Activated CD8-positive, alpha-beta T cell treated with anti-CD3 and anti-CD28 coated beads for 36 hours (primary cell): ENCODE measurements around the gene CTNNB1. TPM values are rescaled to one million over a fixed set of nuclear protein-coding genes. Genes with fewer than 3 reads are reported as not detected.

Source experiments
- ATAC-seq: fragments of 200-7000 bp; cut with Tn5 transposase; one replicate; pipeline ENCODE4 v1.10.0; 2021; ENCODE audit warnings: mild to moderate bottlenecking, moderate library complexity
- CTCF ChIA-PET: fragments of 350-600 bp; sonication (Branson Sonifier 250); formaldehyde crosslinking; loops from one replicate; lab custom pipeline; 2021; ENCODE audit warnings: antibody characterized with exemption; lab: Charles Lee
- POLR2A ChIA-PET: fragments of 350-600 bp; sonication (Branson Sonifier 250); formaldehyde crosslinking; loops from one replicate; lab custom pipeline; 2021; ENCODE audit warnings: antibody characterized with exemption; lab: Charles Lee
- DNase-seq: peaks from one replicate; pipeline ENCODE4 v3.0.0-alpha.2; 2020
- H3K27ac Mint-ChIP-seq: one replicate; pipeline ENCODE4 v1.8.0; 2021; ENCODE audit warnings: mild to moderate bottlenecking, mixed read lengths
- H3K27me3 Mint-ChIP-seq: one replicate; pipeline ENCODE4 v1.8.0; 2021; ENCODE audit warnings: mixed read lengths
- H3K36me3 Mint-ChIP-seq: one replicate; pipeline ENCODE4 v1.8.0; 2021; ENCODE audit warnings: low read depth, mixed read lengths
- H3K4me1 Mint-ChIP-seq: one replicate; pipeline ENCODE4 v1.8.0; 2021; ENCODE audit warnings: low read depth, mixed read lengths
- H3K4me3 Mint-ChIP-seq: one replicate; pipeline ENCODE4 v1.8.0; 2021; ENCODE audit warnings: mild to moderate bottlenecking, moderate library complexity, mixed read lengths
- H3K9me3 Mint-ChIP-seq: one replicate; pipeline ENCODE4 v1.8.0; 2021; ENCODE audit warnings: mixed read lengths
- intact Hi-C: fragments of 100-400 bp; cut with micrococcal nuclease; formaldehyde crosslinking; loops from one replicate; pipeline ENCODE4 v1.10.0; 2022
- total RNA-seq, 2 experiments: library from RNA; stranded (reverse); gene quantifications; one replicate each; pipeline ENCODE4 v1.2.3, GENCODE V29; 2021
- TF ChIP-seq, protein P1 (sequence below): fragments of 200-600 bp; IDR thresholded peaks from one replicate; pipeline ENCODE4 v1.8.0; 2022; ENCODE audit warnings: antibody characterized with exemption, mild to moderate bottlenecking

Gene CTNNB1
- total RNA-seq, 2 experiments from 2014 or later: 99.9 to 104 TPM

DNA sequence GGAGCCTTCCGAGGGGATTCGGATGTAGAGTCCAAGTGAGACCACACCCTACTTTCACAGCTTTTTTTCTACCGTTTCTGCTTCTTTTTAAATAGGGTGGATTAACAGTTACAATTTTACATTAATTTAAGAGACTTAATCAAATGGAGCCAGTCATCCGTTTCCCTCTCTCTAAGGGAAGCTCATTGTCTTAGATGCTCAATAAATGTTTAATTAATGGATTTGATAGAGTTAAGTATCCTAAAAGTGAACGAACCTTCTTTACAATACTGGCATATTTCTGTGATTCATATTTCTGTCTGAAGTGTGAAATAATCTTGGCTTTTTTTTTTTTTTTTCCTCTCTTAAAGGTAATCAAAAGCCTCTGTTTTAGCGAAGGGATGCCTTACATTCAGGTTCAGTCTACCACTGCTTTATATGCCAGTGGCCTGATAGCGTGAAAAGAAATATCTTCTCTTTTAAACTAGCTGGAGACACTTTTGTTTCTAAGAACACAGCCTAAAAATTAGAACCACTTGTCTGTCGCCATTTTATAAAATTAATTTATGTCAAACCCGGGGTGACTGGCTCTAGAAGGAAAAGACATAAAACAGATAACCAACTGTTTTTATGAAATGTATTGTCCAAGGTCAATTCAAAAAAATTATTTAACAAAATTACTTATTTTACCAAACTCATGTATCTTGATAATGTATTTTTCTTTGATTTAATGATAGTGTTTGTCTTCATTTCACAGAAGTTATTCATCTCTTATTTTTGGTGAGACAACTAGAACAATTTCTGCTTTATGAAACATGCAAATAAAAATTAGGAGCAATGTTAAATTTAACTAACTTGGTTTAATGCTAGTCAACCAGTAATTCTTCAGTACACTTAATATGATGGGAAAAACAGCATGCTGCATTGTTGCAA, 2.5 kb upstream of the CTNNB1 start:
- CTCF ChIA-PET: no interaction called here

GRCh38 chr3:41198046-41198445, 1.3 kb upstream of the CTNNB1 start:
- intact Hi-C loops: no loop called here
- ChIA-PET CTCF (interaction anchor here (0.7 to 2.3 kb wide), 3 partner anchors 16 to 35 kb away, joined by 3 to 7 read pairs (median 3); no protein-coding TSS in a partner anchor), POLR2A (interaction anchor here (0.7 to 5.0 kb wide), 8 partner anchors 9 to 621 kb away, joined by 3 to 60 read pairs (median 8); no protein-coding TSS in a partner anchor)
- ATAC-seq (no peak), DNase-seq (no peak)
- peak overlapping the region; percentile 93 for H3K4me3 Mint-ChIP-seq
- H3K4me1 Mint-ChIP-seq: peaks cover 22% of the 10 kb centered on the region
- peaks cover 12% of the 10 kb centered on the region for H3K36me3 Mint-ChIP-seq
- H3K27ac Mint-ChIP-seq: no peak overlapping the region
- peaks cover 17% of the 10 kb centered on the region for H3K27me3 Mint-ChIP-seq
- H3K9me3 Mint-ChIP-seq: no peaks in the 10 kb centered on the region
- TF ChIP-seq, protein P1, sequence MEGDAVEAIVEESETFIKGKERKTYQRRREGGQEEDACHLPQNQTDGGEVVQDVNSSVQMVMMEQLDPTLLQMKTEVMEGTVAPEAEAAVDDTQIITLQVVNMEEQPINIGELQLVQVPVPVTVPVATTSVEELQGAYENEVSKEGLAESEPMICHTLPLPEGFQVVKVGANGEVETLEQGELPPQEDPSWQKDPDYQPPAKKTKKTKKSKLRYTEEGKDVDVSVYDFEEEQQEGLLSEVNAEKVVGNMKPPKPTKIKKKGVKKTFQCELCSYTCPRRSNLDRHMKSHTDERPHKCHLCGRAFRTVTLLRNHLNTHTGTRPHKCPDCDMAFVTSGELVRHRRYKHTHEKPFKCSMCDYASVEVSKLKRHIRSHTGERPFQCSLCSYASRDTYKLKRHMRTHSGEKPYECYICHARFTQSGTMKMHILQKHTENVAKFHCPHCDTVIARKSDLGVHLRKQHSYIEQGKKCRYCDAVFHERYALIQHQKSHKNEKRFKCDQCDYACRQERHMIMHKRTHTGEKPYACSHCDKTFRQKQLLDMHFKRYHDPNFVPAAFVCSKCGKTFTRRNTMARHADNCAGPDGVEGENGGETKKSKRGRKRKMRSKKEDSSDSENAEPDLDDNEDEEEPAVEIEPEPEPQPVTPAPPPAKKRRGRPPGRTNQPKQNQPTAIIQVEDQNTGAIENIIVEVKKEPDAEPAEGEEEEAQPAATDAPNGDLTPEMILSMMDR: no peak

More for the DNA sequence above, 2.5 kb upstream of the CTNNB1 start:
- H3K9me3 Mint-ChIP-seq: no peaks in the 10 kb centered on the region
- peaks cover 20% of the 10 kb centered on the region for H3K27me3 Mint-ChIP-seq
- DNase-seq (no peak), ATAC-seq (no peak)
- TF ChIP-seq, protein P1: no peak
- POLR2A ChIA-PET: interaction anchor here (0.5 to 0.7 kb wide), 3 partner anchors 27 to 814 kb away, joined by 3 read pairs; no protein-coding TSS in a partner anchor
- intact Hi-C loops: no loop called here
- H3K36me3 Mint-ChIP-seq: peaks cover 10% of the 10 kb centered on the region
- H3K4me3 Mint-ChIP-seq: no peak overlapping the region
- H3K4me1 Mint-ChIP-seq: peaks cover 10% of the 10 kb centered on the region
- no peak overlapping the region for H3K27ac Mint-ChIP-seq

- Mint-ChIP-seq H3K4me1 (peaks cover 24% of the 10 kb centered on the region), H3K27ac (peak overlapping the region; percentile 69), H3K27me3 (peaks cover 15% of the 10 kb centered on the region), H3K9me3 (no peaks in the 10 kb centered on the region), H3K36me3 (peaks cover 12% of the 10 kb centered on the region), H3K4me3 (peak overlapping the region; percentile 93)
- CTCF ChIA-PET: interaction anchor here (0.7 to 2.3 kb wide), 4 partner anchors 16 to 81 kb away, joined by 3 to 7 read pairs (median 3); no protein-coding TSS in a partner anchor
- intact Hi-C loops: no loop called here
- POLR2A ChIA-PET: interaction anchor here (0.6 to 5.0 kb wide), 15 partner anchors 8 to 621 kb away, joined by 3 to 60 read pairs (median 7); no protein-coding TSS in a partner anchor
- DNase-seq: peak; percentile 37
- TF ChIP-seq, protein P1: no peak
- ATAC-seq: no peak
Observed at GRCh38 chr3:41198526-41198925, 779 bp upstream of the CTNNB1 start.

- Mint-ChIP-seq H3K4me1 (peaks cover 38% of the 10 kb centered on the region), H3K9me3 (no peaks in the 10 kb centered on the region), H3K27me3 (peaks cover 11% of the 10 kb centered on the region), H3K27ac (peak overlapping the region; percentile 84), H3K36me3 (peaks cover 14% of the 10 kb centered on the region), H3K4me3 (peak overlapping the region; percentile 93)
- POLR2A ChIA-PET: interaction anchor here (0.6 to 5.0 kb wide), 27 partner anchors 10 to 1793 kb away, joined by 3 to 60 read pairs (median 5); partner anchors contain the start of genes RPSA and ULK4
- TF ChIP-seq, protein P1: no peak
- ATAC-seq (peak; percentile 21), DNase-seq (peak; percentile 52)
- intact Hi-C loops: no loop called here
- CTCF ChIA-PET: interaction anchor here (1.5 to 2.3 kb wide), 2 partner anchors 16 to 29 kb away, joined by 5 to 7 read pairs; no protein-coding TSS in a partner anchor
Observed at GRCh38 chr3:41199866-41200668, 762 bp downstream of the CTNNB1 start.
